ENCODE data around the gene PGAP6.

DNA sequence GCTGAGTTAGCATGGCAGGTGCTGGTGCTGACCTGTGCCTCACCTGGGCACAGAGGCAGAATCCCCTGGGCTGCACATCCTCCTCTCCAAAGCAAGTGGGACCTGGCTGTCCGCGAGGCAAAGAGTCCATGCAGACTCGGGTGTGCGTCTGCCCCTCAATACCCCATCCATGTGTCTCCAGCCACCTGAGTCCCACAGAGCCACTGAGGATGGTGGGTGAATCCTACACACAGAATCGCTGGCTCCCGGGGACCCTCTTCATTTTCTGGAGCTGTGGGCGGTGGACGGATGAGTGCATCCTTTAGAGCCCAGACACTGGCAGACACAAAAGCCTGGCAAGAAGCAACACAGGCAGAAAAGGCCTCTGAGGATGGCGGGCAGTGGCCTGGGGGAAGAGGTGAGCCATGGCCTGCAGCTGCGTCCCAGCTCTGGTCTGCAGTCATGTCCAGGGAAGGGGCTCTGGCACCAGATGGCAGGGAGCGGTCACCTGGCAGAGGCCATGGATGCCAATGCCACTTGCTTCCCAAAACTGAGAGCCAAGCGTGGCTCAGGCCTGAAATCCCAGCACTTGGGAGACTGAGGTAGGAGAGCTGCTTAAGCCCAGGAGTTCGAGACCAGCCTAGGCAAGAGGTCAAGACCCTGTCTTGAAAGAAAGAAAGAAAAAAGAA, 59.2 kb downstream of the PGAP6 start:
- TF ChIP-seq, protein P1, sequence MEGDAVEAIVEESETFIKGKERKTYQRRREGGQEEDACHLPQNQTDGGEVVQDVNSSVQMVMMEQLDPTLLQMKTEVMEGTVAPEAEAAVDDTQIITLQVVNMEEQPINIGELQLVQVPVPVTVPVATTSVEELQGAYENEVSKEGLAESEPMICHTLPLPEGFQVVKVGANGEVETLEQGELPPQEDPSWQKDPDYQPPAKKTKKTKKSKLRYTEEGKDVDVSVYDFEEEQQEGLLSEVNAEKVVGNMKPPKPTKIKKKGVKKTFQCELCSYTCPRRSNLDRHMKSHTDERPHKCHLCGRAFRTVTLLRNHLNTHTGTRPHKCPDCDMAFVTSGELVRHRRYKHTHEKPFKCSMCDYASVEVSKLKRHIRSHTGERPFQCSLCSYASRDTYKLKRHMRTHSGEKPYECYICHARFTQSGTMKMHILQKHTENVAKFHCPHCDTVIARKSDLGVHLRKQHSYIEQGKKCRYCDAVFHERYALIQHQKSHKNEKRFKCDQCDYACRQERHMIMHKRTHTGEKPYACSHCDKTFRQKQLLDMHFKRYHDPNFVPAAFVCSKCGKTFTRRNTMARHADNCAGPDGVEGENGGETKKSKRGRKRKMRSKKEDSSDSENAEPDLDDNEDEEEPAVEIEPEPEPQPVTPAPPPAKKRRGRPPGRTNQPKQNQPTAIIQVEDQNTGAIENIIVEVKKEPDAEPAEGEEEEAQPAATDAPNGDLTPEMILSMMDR (IDR thresholded peaks at IDR 0.05), result no peak
- no peak for TF ChIP-seq POLR2A (IDR thresholded peaks at IDR 0.05)
